Hepatocyte (in vitro differentiated cells): ENCODE results near the gene ART3. TPM values are rescaled to one million over a fixed set of nuclear protein-coding genes. Genes with fewer than 3 reads are reported as not detected.

ENCODE experiments used
- DNase-seq: peaks from one replicate; pipeline ENCODE4 v3.0.0-alpha.2; 2016; ENCODE audit warnings: low spot score
- H2AFZ ChIP-seq: fragments of 200-600 bp; sonication (generic); 2 replicates; pipeline ENCODE4 v1.6.0; 2016; ENCODE audit warnings: antibody characterized with exemption, mild to moderate bottlenecking
- H3K27ac ChIP-seq: fragments of 200-600 bp; sonication (generic); 2 replicates; pipeline ENCODE4 v1.5.1; 2016; ENCODE audit warnings: mild to moderate bottlenecking
- H3K27me3 ChIP-seq: fragments of 200-600 bp; sonication (generic); 2 replicates; pipeline ENCODE4 v1.6.1; 2016
- H3K36me3 ChIP-seq: fragments of 200-600 bp; sonication (generic); replicated peaks from 2 replicates; pipeline ENCODE4 v1.5.1; 2016; ENCODE audit warnings: low read depth; ENCODE audit not compliant: insufficient read depth
- H3K4me1 ChIP-seq: fragments of 200-600 bp; sonication (generic); 2 replicates; pipeline ENCODE4 v1.5.1; 2016; ENCODE audit warnings: mild to moderate bottlenecking, moderate library complexity; ENCODE audit not compliant: insufficient read depth
- H3K4me2 ChIP-seq: fragments of 200-600 bp; sonication (generic); 2 replicates; pipeline ENCODE4 v1.6.0; 2016
- H3K4me3 ChIP-seq: fragments of 200-600 bp; sonication (generic); 2 replicates; pipeline ENCODE4 v1.5.1; 2016; ENCODE audit warnings: mild to moderate bottlenecking
- H3K79me2 ChIP-seq: fragments of 200-600 bp; sonication (generic); 2 replicates; pipeline ENCODE4 v1.6.0; 2017; ENCODE audit warnings: mild to moderate bottlenecking
- H3K9me2 ChIP-seq: fragments of 200-600 bp; sonication (generic); replicated peaks from 2 replicates; pipeline ENCODE4 v1.6.0; 2017; ENCODE audit warnings: mild to moderate bottlenecking; ENCODE audit not compliant: insufficient read depth
- H3K9me3 ChIP-seq: fragments of 200-600 bp; sonication (generic); 2 replicates; pipeline ENCODE4 v1.5.1; 2016; ENCODE audit warnings: low read depth, mild to moderate bottlenecking
- H4K20me1 ChIP-seq: fragments of 200-600 bp; sonication (generic); 2 replicates; pipeline ENCODE4 v1.6.0; 2016; ENCODE audit warnings: mild to moderate bottlenecking; ENCODE audit not compliant: insufficient read depth, poor library complexity, severe bottlenecking
- CTCF ChIP-seq: fragments of 200-600 bp; sonication (generic); IDR thresholded peaks from 2 replicates; pipeline ENCODE4 v1.5.1; 2016; ENCODE audit warnings: antibody characterized with exemption, mild to moderate bottlenecking; ENCODE audit not compliant: poor library complexity
- EZH2 ChIP-seq: fragments of 200-600 bp; sonication (generic); IDR thresholded peaks from 2 replicates; pipeline ENCODE4 v1.6.1; 2016; ENCODE audit warnings: antibody characterized with exemption, mild to moderate bottlenecking, borderline replicate concordance
- EZH2phosphoT487 ChIP-seq: fragments of 200-600 bp; sonication (generic); IDR thresholded peaks from one replicate; pipeline ENCODE4 v1.6.1; 2018; ENCODE audit warnings: antibody characterized with exemption, mild to moderate bottlenecking, low read depth, moderate library complexity; ENCODE audit not compliant: unreplicated experiment, severe bottlenecking
- WGBS: methylation state at CpG from one replicate; pipeline ENCODE4 v1.1.6; 2016; ENCODE audit warnings: low lambda C conversion rate; ENCODE audit errors: missing lambda C conversion rate; 5-methylcytosine and 5-hydroxymethylcytosine counted together
- polyA plus RNA-seq: library from polyadenylated mRNA; unstranded; fragments of >200 nt; fragmentation: Nextera tagmentation; extraction: Ambion mirVana; gene quantifications from 2 replicates; pipeline ENCODE4 v1.2.1, GENCODE V29; 2016
- total RNA-seq: library from RNA; depleted of rRNA; stranded (reverse); fragments of >200 nt; gene quantifications from 2 replicates; pipeline ENCODE4 v1.2.3, GENCODE V29; 2014

The ART3 gene
- total and polyA plus RNA-seq, 2 experiments from 2014 or later: 0.90 to 2.8 TPM

GRCh38 chr4:76141241-76141640 lies 66.7 kb downstream of the ART3 start:
- Histone ChIP-seq H3K4me2 (no peak overlapping the region), H3K27me3 (no peaks in the 10 kb centered on the region), H3K4me1 (peaks cover under 1% of the 10 kb centered on the region), H4K20me1 (peaks cover 2% of the 10 kb centered on the region), H3K79me2 (peaks cover 70% of the 10 kb centered on the region), H3K27ac (no peak overlapping the region), H3K36me3 (no peaks in the 10 kb centered on the region), H3K4me3 (no peak overlapping the region), H3K9me3 (no peaks in the 10 kb centered on the region), H3K9me2 (no peaks in the 10 kb centered on the region), H2AFZ (no peak overlapping the region)
- 93% methylated on average over 3 of the region's 3 CpGs for WGBS
- TF ChIP-seq EZH2: no peak
- DNase-seq: no peak

GRCh38 chr4:76144546-76144945 lies 70.0 kb downstream of the ART3 start:
- Histone ChIP-seq H3K36me3 (no peaks in the 10 kb centered on the region), H3K27me3 (no peaks in the 10 kb centered on the region), H3K4me1 (peaks cover 14% of the 10 kb centered on the region), H3K9me2 (no peaks in the 10 kb centered on the region), H3K27ac (no peak overlapping the region), H3K4me2 (no peak overlapping the region), H4K20me1 (peaks cover 7% of the 10 kb centered on the region), H3K4me3 (no peak overlapping the region), H3K79me2 (peaks cover 82% of the 10 kb centered on the region), H2AFZ (no peak overlapping the region), H3K9me3 (no peaks in the 10 kb centered on the region)
- TF ChIP-seq EZH2phosphoT487 (no peak), CTCF (no peak), EZH2 (no peak)
- DNase-seq: no peak

- WGBS: 2% methylated on average over 29 of the region's 31 CpGs
- H3K9me3 ChIP-seq: no peaks in the 10 kb centered on the region
- peaks cover 58% of the 10 kb centered on the region for H3K79me2 ChIP-seq
These were observed 73.1 kb downstream of the ART3 start for GRCh38 chr4:76147454-76148141.

More at GRCh38 chr4:76147454-76148141, 73.1 kb downstream of the ART3 start:
- H3K27me3 ChIP-seq: no peaks in the 10 kb centered on the region
- H3K36me3 ChIP-seq: no peaks in the 10 kb centered on the region
- peaks cover 14% of the 10 kb centered on the region for H3K4me1 ChIP-seq
- no peaks in the 10 kb centered on the region for H3K9me2 ChIP-seq
- peak overlapping the region; percentile 98 for H3K4me3 ChIP-seq
- peak overlapping the region; percentile 85 for H3K4me2 ChIP-seq
- peaks cover 7% of the 10 kb centered on the region for H4K20me1 ChIP-seq
- peak overlapping the region; percentile 88 for H2AFZ ChIP-seq
- DNase-seq: peak; percentile 84
- H3K27ac ChIP-seq: peak overlapping the region; percentile 98
- TF ChIP-seq EZH2 (no peak), EZH2phosphoT487 (no peak), CTCF (no peak)
